ENCODE data around the gene KLF3.

Gene KLF3

DNA sequence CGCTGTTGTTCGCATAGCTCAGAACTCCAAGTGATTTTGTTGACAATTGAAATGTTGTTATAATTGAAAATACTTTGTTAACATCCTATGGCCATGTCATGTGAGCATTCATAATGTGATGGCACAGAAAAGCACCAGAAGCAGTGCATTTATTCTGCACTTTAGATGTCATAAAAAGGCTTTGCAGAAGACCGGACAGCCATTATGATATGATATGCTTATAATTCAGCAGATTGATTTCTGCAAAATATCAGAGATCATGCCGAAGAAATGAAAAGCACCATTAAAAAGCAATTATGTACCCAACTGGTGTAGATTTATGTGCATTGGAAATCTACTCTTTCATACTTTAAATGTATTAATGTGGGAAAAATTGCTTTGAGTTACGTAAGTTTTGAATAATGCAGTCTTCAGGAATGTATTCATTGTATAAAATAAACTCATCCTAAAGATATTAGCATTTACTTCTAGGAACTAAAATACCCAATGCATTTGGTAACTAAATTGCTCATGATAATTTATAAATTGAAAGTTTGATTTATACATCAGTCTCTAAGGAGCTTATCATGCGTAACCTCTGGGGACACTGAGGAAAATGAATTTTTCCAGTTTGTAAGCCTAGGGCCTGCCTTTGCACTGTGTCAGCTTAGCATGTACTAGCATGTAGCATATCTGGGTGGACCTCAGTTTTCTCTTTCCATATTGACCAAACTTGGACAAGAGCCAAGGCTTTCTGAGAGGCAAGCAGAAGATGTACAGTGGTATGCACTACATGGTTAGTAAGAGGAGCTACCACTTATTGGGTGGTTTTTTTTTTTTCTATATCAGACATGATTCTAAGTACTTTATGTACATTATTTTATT lies 75.2 kb downstream of the KLF3 start:
- DNase-seq (ENCODE audit: low read depth in 2 of 2): no peak

DNA sequence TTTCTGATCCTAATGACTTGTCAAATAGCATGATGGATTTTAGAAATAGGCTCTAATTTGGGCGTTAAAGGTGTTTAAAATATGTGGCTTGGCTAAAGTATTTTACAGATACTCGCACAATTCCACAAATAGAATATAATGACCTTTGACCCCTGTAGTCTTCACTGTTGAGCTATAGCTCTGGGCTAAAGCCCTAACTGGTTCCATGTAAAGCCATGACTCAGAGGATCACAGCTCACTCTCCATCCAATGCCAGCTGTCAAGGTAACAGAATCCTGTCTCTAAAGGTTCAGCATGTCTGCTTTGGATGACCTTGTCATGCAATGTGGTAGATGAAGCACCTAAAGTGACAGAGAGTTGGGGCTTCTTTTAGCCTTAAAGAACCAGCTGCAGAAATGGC lies 76.3 kb downstream of the KLF3 start:
- no peak for DNase-seq (ENCODE audit: low read depth in 2 of 2)

DNA sequence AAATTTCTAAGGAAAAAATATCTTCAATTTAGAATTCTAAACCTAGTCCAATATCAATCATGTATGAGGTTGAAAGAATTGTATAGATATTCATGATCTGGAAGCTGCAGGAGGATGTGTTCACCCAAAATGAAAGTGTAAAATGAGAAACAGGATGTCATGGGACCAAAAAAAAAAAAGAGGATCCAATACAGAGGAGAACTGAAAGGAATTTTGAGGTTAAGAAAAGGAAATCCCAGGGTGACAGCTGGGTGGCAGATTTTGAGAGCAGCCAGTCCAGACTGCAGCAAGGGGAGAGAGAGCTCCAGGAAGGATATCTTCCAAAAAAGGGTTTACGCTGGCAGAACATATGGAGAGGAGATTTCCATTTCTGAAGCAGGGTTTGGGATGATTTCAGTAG lies 79.9 kb downstream of the KLF3 start:
- DNase-seq (ENCODE audit: low read depth in 2 of 2): no peak

- DNase-seq (ENCODE audit: low read depth in 2 of 2): no peak
These were observed 81.9 kb downstream of the KLF3 start for GRCh38 chr4:38745881-38746280.

- DNase-seq (ENCODE audit: low read depth in 2 of 2): no peak
These were observed 83.6 kb downstream of the KLF3 start for GRCh38 chr4:38747629-38748028.

DNA sequence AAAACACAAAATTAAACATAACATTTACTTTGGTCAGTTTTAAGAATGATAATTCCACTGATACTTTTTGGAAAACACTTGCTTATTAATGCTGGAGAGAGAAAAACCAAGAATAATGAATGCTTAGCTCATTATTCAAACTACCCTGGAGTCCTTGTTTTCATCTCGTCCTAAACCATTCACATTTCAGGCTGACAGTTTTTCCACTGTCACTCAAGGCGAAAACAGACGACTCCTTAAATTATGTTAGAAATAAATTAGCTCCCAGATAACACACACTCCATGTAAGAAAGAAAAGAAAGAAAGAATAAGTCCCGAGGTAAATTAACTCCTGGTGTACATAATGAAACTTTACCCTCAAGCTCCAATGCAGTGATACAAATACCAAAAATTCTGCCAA lies 85.3 kb downstream of the KLF3 start:
- DNase-seq (ENCODE audit: low read depth in 2 of 2): no peak

Data from stimulated activated CD4-positive, alpha-beta T cell treated with anti-CD3 and anti-CD28 coated beads, Interleukin-1b, Interleukin-23, amount 100 ng/mL, for 1 hour (primary cell).